ENCODE data around the gene EXOC3L2. TPM values are rescaled to one million over a fixed set of nuclear protein-coding genes. Genes with fewer than 3 reads are reported as not detected.

Gene EXOC3L2
- total RNA-seq, 2 experiments from 2014 or later, result not detected

DNA sequence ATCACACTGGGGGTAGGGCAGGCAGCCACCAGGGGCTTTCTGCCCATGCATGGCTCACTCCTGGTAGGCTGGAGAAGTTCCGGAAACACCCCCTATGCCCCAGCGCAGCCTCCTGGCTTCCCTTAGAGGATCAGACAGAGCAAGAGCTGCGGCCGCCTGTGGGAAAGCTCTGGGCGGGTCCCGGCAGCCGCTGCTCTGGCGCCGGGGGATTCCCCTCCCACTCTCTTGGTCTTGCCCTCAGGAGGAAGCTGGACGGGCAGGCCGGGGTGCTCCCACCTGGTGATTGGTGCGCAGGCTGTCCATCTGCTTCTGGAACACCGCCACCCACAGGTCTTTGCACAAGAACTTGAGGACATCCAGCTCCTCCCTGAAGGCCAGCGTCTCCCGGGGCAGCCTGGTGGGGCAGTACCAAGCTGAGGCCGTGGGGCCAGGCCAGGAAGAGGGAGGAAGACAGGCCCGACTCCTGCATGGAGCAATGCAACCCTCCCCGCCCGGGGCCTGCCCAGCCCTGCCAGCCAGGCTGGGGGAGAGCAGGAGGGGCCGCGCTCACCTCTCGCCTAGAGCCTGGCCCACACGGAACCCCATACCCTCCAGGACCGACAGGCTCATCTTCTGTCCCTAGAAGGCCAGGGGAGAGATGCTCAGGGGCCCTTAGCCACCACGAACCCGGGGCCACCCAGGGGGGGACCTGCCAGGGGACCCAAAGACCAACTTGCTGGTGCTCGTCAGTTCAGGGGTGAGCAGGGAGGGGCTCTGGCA lies 80.5 kb downstream of the EXOC3L2 start:
- Mint-ChIP-seq H3K9me3 (no peaks in the 10 kb centered on the region), H3K27ac (no peak overlapping the region), H3K36me3 (ENCODE audit: low read depth) (no peaks in the 10 kb centered on the region), H3K4me3 (no peak overlapping the region), H3K4me1 (ENCODE audit: low read depth) (peaks cover 19% of the 10 kb centered on the region), H3K27me3 (no peaks in the 10 kb centered on the region)
- peaks cover 2% of the 10 kb centered on the region for H3K36me3 ChIP-seq (ENCODE audit: insufficient read depth, low read length)
- H3K27me3 ChIP-seq (ENCODE audit: control insufficient read depth in 1 of 2, insufficient read depth in 2 of 2, low read length in 2 of 2), result no peaks in the 10 kb centered on the region
- peak overlapping the region in 1 of 2 donors; percentile 51 for H3K27ac ChIP-seq (ENCODE audit: low read depth in 1 of 2, low read length in 2 of 2)
- no peaks in the 10 kb centered on the region for H3K9me3 ChIP-seq (ENCODE audit: control insufficient read depth in 1 of 2, insufficient read depth in 1 of 2, low read length in 2 of 2)
- TF ChIP-seq, protein P1, sequence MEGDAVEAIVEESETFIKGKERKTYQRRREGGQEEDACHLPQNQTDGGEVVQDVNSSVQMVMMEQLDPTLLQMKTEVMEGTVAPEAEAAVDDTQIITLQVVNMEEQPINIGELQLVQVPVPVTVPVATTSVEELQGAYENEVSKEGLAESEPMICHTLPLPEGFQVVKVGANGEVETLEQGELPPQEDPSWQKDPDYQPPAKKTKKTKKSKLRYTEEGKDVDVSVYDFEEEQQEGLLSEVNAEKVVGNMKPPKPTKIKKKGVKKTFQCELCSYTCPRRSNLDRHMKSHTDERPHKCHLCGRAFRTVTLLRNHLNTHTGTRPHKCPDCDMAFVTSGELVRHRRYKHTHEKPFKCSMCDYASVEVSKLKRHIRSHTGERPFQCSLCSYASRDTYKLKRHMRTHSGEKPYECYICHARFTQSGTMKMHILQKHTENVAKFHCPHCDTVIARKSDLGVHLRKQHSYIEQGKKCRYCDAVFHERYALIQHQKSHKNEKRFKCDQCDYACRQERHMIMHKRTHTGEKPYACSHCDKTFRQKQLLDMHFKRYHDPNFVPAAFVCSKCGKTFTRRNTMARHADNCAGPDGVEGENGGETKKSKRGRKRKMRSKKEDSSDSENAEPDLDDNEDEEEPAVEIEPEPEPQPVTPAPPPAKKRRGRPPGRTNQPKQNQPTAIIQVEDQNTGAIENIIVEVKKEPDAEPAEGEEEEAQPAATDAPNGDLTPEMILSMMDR (IDR thresholded peaks at IDR 0.05), result no peak
- ChIA-PET POLR2A (interaction anchor here (0.8 to 1.8 kb wide), 2 partner anchors 14 to 210 kb away, joined by 3 to 9 read pairs; partner anchors contain the start of genes BLOC1S3 and TRAPPC6A), CTCF (interaction anchor here (1.0 to 1.6 kb wide), 3 partner anchors 12 to 15 kb away, joined by 4 to 7 read pairs (median 4); partner anchors contain the start of genes BLOC1S3 and TRAPPC6A)
- H3K4me1 ChIP-seq (ENCODE audit: insufficient read depth, low read length), result peaks cover 37% of the 10 kb centered on the region
- intact Hi-C loops (cut with DNase I, micrococcal nuclease), result no loop called here
- ATAC-seq (ENCODE audit: poor library complexity) (peak; percentile 81), DNase-seq (peak in 10 of 14 experiments; percentile 22 to 87 (median 43))
- no peak overlapping the region for H3K4me3 ChIP-seq (ENCODE audit: low read length)

DNA sequence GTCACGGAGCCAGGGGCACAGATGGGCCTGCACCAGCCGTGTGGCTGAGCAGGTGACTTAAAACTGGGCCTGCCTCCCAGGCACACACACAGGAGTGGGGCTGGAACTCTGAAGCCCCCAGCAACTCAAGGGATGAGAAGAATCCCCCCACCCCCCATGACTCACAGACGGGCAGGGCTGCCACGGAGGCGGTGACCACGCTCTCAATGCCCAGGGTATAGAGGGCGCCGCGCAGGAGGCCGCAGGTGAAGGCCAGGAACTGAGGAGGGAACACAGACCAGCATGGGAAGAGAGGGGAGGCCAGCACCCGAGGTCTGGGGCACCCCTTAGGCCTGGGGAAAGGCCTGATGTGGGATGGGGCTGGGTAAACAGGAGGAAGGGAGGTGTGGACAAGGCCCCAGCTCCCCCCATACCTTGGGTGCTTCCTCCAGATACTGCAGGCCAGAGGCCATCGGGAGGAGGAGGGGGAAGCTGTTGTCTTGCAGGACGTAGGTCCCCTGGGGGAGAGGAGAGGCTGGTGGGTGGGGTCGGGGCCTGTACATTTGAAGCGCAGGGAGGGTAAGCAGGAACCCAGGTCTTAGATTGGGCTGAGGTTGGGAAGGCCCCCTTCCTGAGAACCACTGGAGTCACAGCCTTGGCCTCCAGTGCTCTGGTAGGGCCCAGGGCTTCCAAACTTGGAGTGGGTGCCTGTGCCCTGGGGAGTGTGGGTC lies 81.3 kb downstream of the EXOC3L2 start:
- Histone ChIP-seq H3K4me3 (ENCODE audit: low read length) (no peak overlapping the region), H3K27ac (ENCODE audit: low read depth in 1 of 2, low read length in 2 of 2) (peak overlapping the region; percentile 1 to 51), H3K36me3 (ENCODE audit: insufficient read depth, low read length) (peaks cover 2% of the 10 kb centered on the region), H3K4me1 (ENCODE audit: insufficient read depth, low read length) (peaks cover 29% of the 10 kb centered on the region), H3K9me3 (ENCODE audit: control insufficient read depth in 1 of 2, insufficient read depth in 1 of 2, low read length in 2 of 2) (no peaks in the 10 kb centered on the region), H3K27me3 (ENCODE audit: control insufficient read depth in 1 of 2, insufficient read depth in 2 of 2, low read length in 2 of 2) (no peaks in the 10 kb centered on the region)
- intact Hi-C loops (cut with DNase I, micrococcal nuclease), result no loop called here
- ChIA-PET CTCF (interaction anchor here (1.0 to 1.6 kb wide), 3 partner anchors 12 to 15 kb away, joined by 4 to 7 read pairs (median 4); partner anchors contain the start of genes BLOC1S3 and TRAPPC6A), POLR2A (interaction anchor here (1.8 kb wide), 1 partner anchor 14 kb away, joined by 9 read pairs; the partner anchor contains the start of genes BLOC1S3 and TRAPPC6A)
- H3K27ac Mint-ChIP-seq, result no peak overlapping the region
- no peak overlapping the region for H3K4me3 Mint-ChIP-seq
- TF ChIP-seq, protein P1 (IDR thresholded peaks at IDR 0.05), result no peak
- H3K4me1 Mint-ChIP-seq (ENCODE audit: low read depth), result peaks cover 19% of the 10 kb centered on the region
- ATAC-seq (ENCODE audit: poor library complexity) (no peak), DNase-seq (no peak)
- H3K9me3 Mint-ChIP-seq, result no peaks in the 10 kb centered on the region
- no peaks in the 10 kb centered on the region for H3K27me3 Mint-ChIP-seq
- H3K36me3 Mint-ChIP-seq (ENCODE audit: low read depth), result no peaks in the 10 kb centered on the region

DNA sequence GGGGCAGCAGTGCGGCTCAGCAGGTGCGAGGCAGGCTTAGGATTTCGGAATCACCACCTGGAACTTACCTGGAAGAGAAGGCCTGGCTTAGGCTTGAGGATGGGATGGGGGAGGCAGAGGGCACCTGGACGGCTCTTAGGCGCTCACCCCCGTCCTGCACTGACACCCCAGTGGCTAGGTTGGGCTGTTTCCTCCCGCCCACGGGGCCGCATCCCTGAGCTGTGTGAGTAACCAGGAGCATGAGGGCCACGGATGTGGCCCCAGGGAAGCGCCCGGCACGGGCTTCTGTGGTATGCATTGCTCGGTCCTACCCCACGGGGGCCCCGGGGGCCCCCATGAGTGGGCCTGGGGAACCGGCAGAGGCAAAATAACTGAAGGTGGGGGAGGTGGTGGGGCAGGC lies 82.1 kb downstream of the EXOC3L2 start:
- no peak overlapping the region for H3K4me3 Mint-ChIP-seq

More for the DNA sequence above, 82.1 kb downstream of the EXOC3L2 start:
- H3K36me3 Mint-ChIP-seq (ENCODE audit: low read depth), result no peaks in the 10 kb centered on the region
- H3K27ac ChIP-seq (ENCODE audit: low read depth in 1 of 2, low read length in 2 of 2), result no peak overlapping the region
- CTCF ChIA-PET, result no interaction called here
- DNase-seq (no peak), ATAC-seq (ENCODE audit: poor library complexity) (no peak)
- TF ChIP-seq, protein P1 (IDR thresholded peaks at IDR 0.05), result no peak
- intact Hi-C loops (cut with DNase I, micrococcal nuclease), result no loop called here
- H3K9me3 ChIP-seq (ENCODE audit: control insufficient read depth in 1 of 2, insufficient read depth in 1 of 2, low read length in 2 of 2), result no peaks in the 10 kb centered on the region
- peaks cover under 1% of the 10 kb centered on the region for H3K27me3 Mint-ChIP-seq
- peaks cover 24% of the 10 kb centered on the region for H3K4me1 ChIP-seq (ENCODE audit: insufficient read depth, low read length)
- peaks cover 2% of the 10 kb centered on the region for H3K36me3 ChIP-seq (ENCODE audit: insufficient read depth, low read length)
- H3K9me3 Mint-ChIP-seq, result no peaks in the 10 kb centered on the region
- H3K27me3 ChIP-seq (ENCODE audit: control insufficient read depth in 1 of 2, insufficient read depth in 2 of 2, low read length in 2 of 2), result no peaks in the 10 kb centered on the region
- H3K4me1 Mint-ChIP-seq (ENCODE audit: low read depth), result peaks cover 19% of the 10 kb centered on the region
- no peak overlapping the region for H3K4me3 ChIP-seq (ENCODE audit: low read length)
- POLR2A ChIA-PET, result interaction anchor here (1.8 kb wide), 1 partner anchor 15 kb away, joined by 9 read pairs; the partner anchor contains the start of genes BLOC1S3 and TRAPPC6A
- no peak overlapping the region for H3K27ac Mint-ChIP-seq

All from CD4-positive, alpha-beta T cell (primary cell).